PC-3 (cell line): ENCODE measurements around the gene STRIP1. TPM values are rescaled to one million over a fixed set of nuclear protein-coding genes. Genes with fewer than 3 reads are reported as not detected.
A peak's percentile ranks its signal among the peaks of the same experiment; 100 is the strongest.

ENCODE experiments used
- ATAC-seq: fragments of 200-7000 bp; cut with Tn5 transposase; 2 replicates; pipeline ENCODE4 v1.9.1; 2020; ENCODE audit warnings: mild to moderate bottlenecking, moderate library complexity
- BruUV-seq: library from RNA; stranded (reverse); fragments of 400-500 nt; replicated peaks from 2 replicates; lab custom pipeline; 2021; lab: Mats Ljungman, UMichigan
- CTCF ChIA-PET: fragments of 300-600 bp; sonication (Branson Sonifier 250); formaldehyde crosslinking; loops from one replicate; lab custom pipeline; 2022; ENCODE audit warnings: antibody characterized with exemption; lab: Charles Lee
- POLR2A ChIA-PET: fragments of 300-600 bp; sonication (Branson Sonifier 250); formaldehyde crosslinking; loops from one replicate; lab custom pipeline; 2022; ENCODE audit warnings: antibody characterized with exemption; ENCODE audit not compliant: unreplicated experiment; lab: Charles Lee
- DNase-seq: peaks from one replicate; pipeline ENCODE4 v3.0.0-alpha.2; 2015
- H2AFZ ChIP-seq: fragments of 300-600 bp; sonication (generic); 2 replicates; pipeline ENCODE4 v1.6.0; 2016; ENCODE audit warnings: antibody characterized with exemption, low read length
- H3F3A ChIP-seq: fragments of 300-600 bp; sonication (generic); one replicate; pipeline ENCODE4 v1.6.0; 2017; ENCODE audit warnings: antibody characterized with exemption, low read length, control low read depth, mild to moderate bottlenecking; ENCODE audit not compliant: unreplicated experiment
- H3K27ac ChIP-seq: fragments of 300-600 bp; sonication (generic); 2 replicates; pipeline ENCODE4 v1.5.1; 2016; ENCODE audit warnings: mild to moderate bottlenecking, low read length
- H3K27me3 ChIP-seq: fragments of 300-600 bp; sonication (generic); 2 replicates; pipeline ENCODE4 v1.6.1; 2016; ENCODE audit warnings: low read length, mixed read lengths
- H3K36me3 ChIP-seq: fragments of 300-600 bp; sonication (generic); 2 replicates; pipeline ENCODE4 v1.6.1; 2016; ENCODE audit warnings: low read depth, mixed run types, low read length, mixed read lengths
- H3K4me1 ChIP-seq: fragments of 300-600 bp; sonication (generic); 2 replicates; pipeline ENCODE4 v1.5.1; 2016; ENCODE audit warnings: low read length; ENCODE audit not compliant: insufficient read depth
- H3K4me2 ChIP-seq: fragments of 300-600 bp; sonication (generic); 2 replicates; pipeline ENCODE4 v1.6.0; 2016; ENCODE audit warnings: low read length
- H3K4me3 ChIP-seq: fragments of 300-600 bp; sonication (generic); 2 replicates; pipeline ENCODE4 v1.5.1; 2016; ENCODE audit warnings: mild to moderate bottlenecking, low read length, mixed read lengths
- H3K79me2 ChIP-seq: fragments of 300-600 bp; sonication (generic); 2 replicates; pipeline ENCODE4 v1.6.1; 2017; ENCODE audit warnings: low read length, mixed read lengths
- H3K9ac ChIP-seq: fragments of 300-600 bp; sonication (generic); 2 replicates; pipeline ENCODE4 v1.6.0; 2016; ENCODE audit warnings: mild to moderate bottlenecking, low read length
- H3K9me2 ChIP-seq: fragments of 300-600 bp; sonication (generic); replicated peaks from 2 replicates; pipeline ENCODE4 v1.6.1; 2016; ENCODE audit warnings: mixed run types, low read length, mixed read lengths
- H3K9me3 ChIP-seq: fragments of 300-600 bp; sonication (generic); 2 replicates; pipeline ENCODE4 v1.6.1; 2016; ENCODE audit warnings: low read length, mixed read lengths
- H4K20me1 ChIP-seq: fragments of 300-600 bp; sonication (generic); 2 replicates; pipeline ENCODE4 v1.6.1; 2016; ENCODE audit warnings: low read length, mixed read lengths
- EZH2 ChIP-seq: fragments of 300-600 bp; sonication (generic); IDR thresholded peaks from one replicate; pipeline ENCODE4 v1.6.1; 2017; ENCODE audit warnings: antibody characterized with exemption, mild to moderate bottlenecking, low read length; ENCODE audit not compliant: unreplicated experiment
- EZH2phosphoT487 ChIP-seq: fragments of 300-600 bp; sonication (generic); IDR thresholded peaks from 2 replicates; pipeline ENCODE4 v1.6.1; 2018; ENCODE audit warnings: mild to moderate bottlenecking, antibody characterized with exemption, low read length, borderline replicate concordance
- intact Hi-C: fragments of 100-400 bp; cut with micrococcal nuclease; formaldehyde crosslinking; loops from 2 replicates; pipeline ENCODE4 v1.9.0; 2023
- total RNA-seq: library from RNA; depleted of rRNA; stranded (reverse); fragments of >200 nt; gene quantifications from 2 replicates; pipeline ENCODE4 v1.2.3, GENCODE V29; 2014
- TF ChIP-seq, protein P1 (sequence below): fragments of 300-600 bp; sonication (generic); conservative IDR thresholded peaks from 2 replicates; pipeline ENCODE4 v1.5.1; 2017; ENCODE audit warnings: antibody characterized with exemption, low read depth, mild to moderate bottlenecking, low read length

STRIP1 gene
- total RNA-seq, 1 experiment from 2014 or later = 41.4 TPM

DNA sequence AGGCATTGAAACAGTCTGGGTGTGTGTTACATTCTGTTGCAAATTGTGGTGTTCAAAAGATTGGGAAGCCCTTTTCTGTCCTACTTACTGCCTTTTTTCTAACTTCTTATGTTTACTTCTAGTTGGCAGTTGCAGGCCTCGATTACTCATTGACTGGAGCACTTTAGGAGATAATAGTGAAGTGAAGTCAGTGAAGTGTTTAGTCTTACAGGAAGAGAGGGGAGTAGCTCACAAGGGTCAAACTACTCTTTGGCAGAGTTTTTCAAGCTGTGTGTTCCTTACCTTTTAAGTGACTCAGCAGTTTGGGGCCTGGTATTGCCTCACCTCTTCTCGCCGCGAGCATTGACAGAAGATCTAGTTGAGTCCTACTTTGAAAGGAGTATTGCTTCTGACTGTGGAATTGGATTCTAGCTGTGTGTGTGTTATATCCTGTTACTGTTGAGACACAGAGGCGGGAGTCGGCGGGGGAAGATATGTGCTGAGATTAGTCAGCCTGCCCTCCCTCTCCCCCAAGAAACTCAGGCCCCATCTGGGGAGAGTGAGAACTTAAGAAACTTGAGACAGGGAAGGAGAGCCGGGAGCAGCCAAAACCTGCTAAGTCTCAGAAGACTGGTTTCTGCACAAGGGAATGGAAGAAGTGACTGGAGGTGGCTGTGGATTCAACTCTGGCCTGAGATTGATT lies 30.5 kb upstream of the STRIP1 start:
- BruUV-seq = TSS peak; percentile 67
- Histone ChIP-seq H3K27me3 (no peaks in the 10 kb centered on the region), H2AFZ (no peak overlapping the region), H3K4me3 (peak overlapping the region; percentile 55), H4K20me1 (no peaks in the 10 kb centered on the region), H3K9me2 (no peaks in the 10 kb centered on the region), H3F3A (peaks cover 20% of the 10 kb centered on the region), H3K9ac (peak overlapping the region; percentile 31), H3K27ac (peak overlapping the region; percentile 80), H3K4me2 (peak overlapping the region; percentile 78), H3K36me3 (no peaks in the 10 kb centered on the region; the same call in 1 of the 2 replicates), H3K9me3 (no peaks in the 10 kb centered on the region), H3K4me1 (peaks cover 41% of the 10 kb centered on the region), H3K79me2 (peaks cover 70% of the 10 kb centered on the region)
- intact Hi-C loops = no loop called here
- ATAC-seq (peak; percentile 90), DNase-seq (peak; percentile 95)
- POLR2A ChIA-PET = interaction anchor here (0.7 kb wide), 1 partner anchor 962 kb away, joined by 3 read pairs; the partner anchor contains the start of gene WDR47
- CTCF ChIA-PET = interaction anchor here (1.0 to 1.2 kb wide), 3 partner anchors 19 to 44 kb away, joined by 3 to 8 read pairs (median 3); partner anchors contain the start of gene AHCYL1
- no peak for TF ChIP-seq EZH2phosphoT487
- no peak for TF ChIP-seq EZH2
- TF ChIP-seq, protein P1, sequence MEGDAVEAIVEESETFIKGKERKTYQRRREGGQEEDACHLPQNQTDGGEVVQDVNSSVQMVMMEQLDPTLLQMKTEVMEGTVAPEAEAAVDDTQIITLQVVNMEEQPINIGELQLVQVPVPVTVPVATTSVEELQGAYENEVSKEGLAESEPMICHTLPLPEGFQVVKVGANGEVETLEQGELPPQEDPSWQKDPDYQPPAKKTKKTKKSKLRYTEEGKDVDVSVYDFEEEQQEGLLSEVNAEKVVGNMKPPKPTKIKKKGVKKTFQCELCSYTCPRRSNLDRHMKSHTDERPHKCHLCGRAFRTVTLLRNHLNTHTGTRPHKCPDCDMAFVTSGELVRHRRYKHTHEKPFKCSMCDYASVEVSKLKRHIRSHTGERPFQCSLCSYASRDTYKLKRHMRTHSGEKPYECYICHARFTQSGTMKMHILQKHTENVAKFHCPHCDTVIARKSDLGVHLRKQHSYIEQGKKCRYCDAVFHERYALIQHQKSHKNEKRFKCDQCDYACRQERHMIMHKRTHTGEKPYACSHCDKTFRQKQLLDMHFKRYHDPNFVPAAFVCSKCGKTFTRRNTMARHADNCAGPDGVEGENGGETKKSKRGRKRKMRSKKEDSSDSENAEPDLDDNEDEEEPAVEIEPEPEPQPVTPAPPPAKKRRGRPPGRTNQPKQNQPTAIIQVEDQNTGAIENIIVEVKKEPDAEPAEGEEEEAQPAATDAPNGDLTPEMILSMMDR = no peak

DNA sequence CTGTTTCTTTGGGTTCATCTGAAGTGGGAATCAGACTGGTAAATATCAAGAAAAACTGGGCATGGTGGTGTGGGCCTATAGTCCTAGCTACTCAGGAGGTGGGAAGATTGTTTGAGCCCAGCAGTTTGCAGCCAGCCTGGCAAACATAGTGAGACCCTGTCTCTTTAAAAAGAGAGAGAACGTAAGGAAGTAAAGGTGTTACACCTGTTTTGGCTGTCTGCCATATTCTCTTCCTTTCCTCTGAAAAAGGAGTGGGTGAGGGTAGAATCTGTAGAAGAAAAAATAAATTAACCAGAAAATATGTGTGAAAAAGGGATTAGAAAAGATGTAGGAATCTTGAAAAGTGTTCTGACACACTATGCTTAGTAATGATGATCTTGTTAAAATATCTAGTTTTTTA lies 29.8 kb upstream of the STRIP1 start:
- BruUV-seq = TSS peak; percentile 40
- H3F3A ChIP-seq = peaks cover 20% of the 10 kb centered on the region

More for the DNA sequence above, 29.8 kb upstream of the STRIP1 start:
- H3K4me2 ChIP-seq = peak overlapping the region; percentile 78
- peak overlapping the region; percentile 55 for H3K4me3 ChIP-seq
- TF ChIP-seq, protein P1 = no peak
- TF ChIP-seq EZH2phosphoT487 (no peak), EZH2 (no peak)
- H3K9me3 ChIP-seq = no peaks in the 10 kb centered on the region
- H3K79me2 ChIP-seq = peaks cover 64% of the 10 kb centered on the region
- peak overlapping the region; percentile 31 for H3K9ac ChIP-seq
- intact Hi-C loops = no loop called here
- CTCF ChIA-PET = interaction anchor here (1.2 kb wide), 2 partner anchors 20 to 21 kb away, joined by 3 to 8 read pairs; partner anchors contain the start of gene AHCYL1
- no peaks in the 10 kb centered on the region for H4K20me1 ChIP-seq
- H2AFZ ChIP-seq = no peak overlapping the region
- peak overlapping the region; percentile 80 for H3K27ac ChIP-seq
- POLR2A ChIA-PET = no interaction called here
- H3K9me2 ChIP-seq = no peaks in the 10 kb centered on the region
- H3K4me1 ChIP-seq = peaks cover 41% of the 10 kb centered on the region
- DNase-seq (peak; percentile 29), ATAC-seq (no peak)
- no peaks in the 10 kb centered on the region for H3K27me3 ChIP-seq
- no peaks in the 10 kb centered on the region; the same call in 1 of the 2 replicates for H3K36me3 ChIP-seq
